ENCODE measurements around the gene SMIM24. TPM values are rescaled to one million over a fixed set of nuclear protein-coding genes. Genes with fewer than 3 reads are reported as not detected.

Gene SMIM24
- total RNA-seq, 1 donor from 2014 or later, result 0.50 TPM

- peak; percentile 68 for DNase-seq (ENCODE audit: low read depth)
These were observed 17.6 kb upstream of the SMIM24 start for GRCh38 chr19:3497757-3498520.

- DNase-seq (ENCODE audit: low read depth), result no peak
These were observed 16.3 kb upstream of the SMIM24 start for GRCh38 chr19:3496392-3497273.

- DNase-seq (ENCODE audit: low read depth), result no peak
These were observed 14.2 kb upstream of the SMIM24 start for GRCh38 chr19:3494559-3494958.

GRCh38 chr19:3494051-3494450 lies 13.7 kb upstream of the SMIM24 start:
- DNase-seq (ENCODE audit: low read depth), result no peak

GRCh38 chr19:3493651-3494050 lies 13.3 kb upstream of the SMIM24 start:
- DNase-seq (ENCODE audit: low read depth), result no peak

GRCh38 chr19:3492919-3493318 lies 12.6 kb upstream of the SMIM24 start:
- DNase-seq (ENCODE audit: low read depth), result no peak

GRCh38 chr19:3492131-3492839 lies 12.0 kb upstream of the SMIM24 start:
- DNase-seq (ENCODE audit: low read depth), result no peak

- no peak for DNase-seq (ENCODE audit: low read depth)
These were observed 11.2 kb upstream of the SMIM24 start for GRCh38 chr19:3491396-3492119.

- DNase-seq (ENCODE audit: low read depth), result no peak
These were observed 2.9 kb upstream of the SMIM24 start, which contains the start of gene SMIM44 for GRCh38 chr19:3483226-3483628. TSS of gene SMIM44 (minus strand) at chr19:3483441. CDS start at chr19:3483403, 38 bp downstream.

- no peak for DNase-seq (ENCODE audit: low read depth)
These were observed 2.3 kb upstream of the SMIM24 start for GRCh38 chr19:3482507-3483225.

GRCh38 chr19:3481241-3482090 lies 1.1 kb upstream of the SMIM24 start:
- no peak for DNase-seq (ENCODE audit: low read depth)

GRCh38 chr19:3479834-3480215 lies 500 bp downstream of the SMIM24 start:
- no peak for DNase-seq (ENCODE audit: low read depth)

GRCh38 chr19:3479177-3479833 lies 1.0 kb downstream of the SMIM24 start:
- DNase-seq (ENCODE audit: low read depth), result no peak

- no peak for DNase-seq (ENCODE audit: low read depth)
These were observed 1.7 kb downstream of the SMIM24 start for GRCh38 chr19:3478409-3479176.

- DNase-seq (ENCODE audit: low read depth), result no peak
These were observed 2.4 kb downstream of the SMIM24 start for GRCh38 chr19:3477951-3478350.

GRCh38 chr19:3477506-3477905 lies 2.8 kb downstream of the SMIM24 start:
- no peak for DNase-seq (ENCODE audit: low read depth)

- DNase-seq (ENCODE audit: low read depth), result no peak
These were observed 3.5 kb downstream of the SMIM24 start for GRCh38 chr19:3476830-3477229.

GRCh38 chr19:3475449-3475848 lies 4.9 kb downstream of the SMIM24 start:
- DNase-seq (ENCODE audit: low read depth), result no peak

GRCh38 chr19:3474614-3475013 lies 5.7 kb downstream of the SMIM24 start:
- DNase-seq (ENCODE audit: low read depth), result no peak
